CD1c-positive myeloid dendritic cell (primary cell): ENCODE results near the gene NEDD8.

Experiments
- DNase-seq: peaks from one replicate; pipeline ENCODE4 v3.0.0-alpha.2; 2016; ENCODE audit errors: extremely low spot score

Gene NEDD8

DNA sequence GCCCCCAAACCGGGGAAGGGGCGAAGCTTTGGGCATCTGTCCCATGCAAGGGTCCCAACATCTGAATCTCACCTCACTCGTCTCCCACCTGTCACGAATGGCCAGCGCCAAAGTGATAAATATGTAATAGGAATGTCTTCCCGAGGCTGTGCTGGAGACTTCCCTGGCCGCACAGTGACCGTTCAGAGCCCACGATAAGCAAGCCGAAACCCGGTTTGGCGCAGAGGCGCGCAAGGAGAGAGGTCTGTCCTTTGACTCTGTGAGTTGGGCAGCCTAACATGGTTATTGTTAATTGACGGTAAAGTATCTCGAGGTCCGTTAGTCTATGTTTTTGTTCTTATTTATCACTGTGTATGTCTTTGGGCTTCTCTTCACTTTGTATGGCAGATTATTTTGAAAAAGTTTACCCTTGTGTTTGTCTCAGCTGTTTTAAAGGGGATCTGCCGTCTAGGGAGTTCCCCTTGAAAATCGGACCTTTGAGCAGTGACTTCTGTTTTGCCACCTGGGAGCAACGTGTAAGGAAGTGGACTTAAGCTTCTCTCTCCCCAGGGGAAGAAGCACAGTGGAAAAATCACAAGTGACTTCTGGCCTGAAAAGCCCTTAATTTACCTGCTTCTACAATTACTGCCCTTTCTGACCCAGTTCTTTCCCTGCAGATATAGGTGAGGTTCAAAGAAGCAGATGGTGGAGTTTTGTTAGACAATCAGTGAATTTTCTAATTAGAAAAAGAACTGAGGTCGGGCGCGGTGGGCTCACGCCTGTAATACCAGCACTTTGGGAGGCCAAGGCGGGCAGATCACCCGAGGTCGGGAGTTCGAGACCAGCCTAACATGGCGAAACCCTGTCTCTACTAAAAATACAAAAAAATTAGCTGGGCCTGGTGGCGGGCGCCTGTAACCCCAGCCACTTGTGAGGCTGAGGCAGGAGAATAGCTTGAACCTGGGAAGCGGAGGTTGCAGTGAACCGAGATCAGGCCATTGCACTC, 35.8 kb downstream of the NEDD8 start:
- DNase-seq = peak; percentile 51

- DNase-seq = peak; percentile 88
Measured at GRCh38 chr14:24195186-24196070, 36.7 kb downstream of the NEDD8 start, which contains the start of gene TM9SF1. Gene TM9SF1 (minus strand): TSS chr14:24195441. CDS start chr14:24195019, 422 bp downstream.

GRCh38 chr14:24194873-24195185, 37.3 kb downstream of the NEDD8 start:
- DNase-seq = no peak

DNA sequence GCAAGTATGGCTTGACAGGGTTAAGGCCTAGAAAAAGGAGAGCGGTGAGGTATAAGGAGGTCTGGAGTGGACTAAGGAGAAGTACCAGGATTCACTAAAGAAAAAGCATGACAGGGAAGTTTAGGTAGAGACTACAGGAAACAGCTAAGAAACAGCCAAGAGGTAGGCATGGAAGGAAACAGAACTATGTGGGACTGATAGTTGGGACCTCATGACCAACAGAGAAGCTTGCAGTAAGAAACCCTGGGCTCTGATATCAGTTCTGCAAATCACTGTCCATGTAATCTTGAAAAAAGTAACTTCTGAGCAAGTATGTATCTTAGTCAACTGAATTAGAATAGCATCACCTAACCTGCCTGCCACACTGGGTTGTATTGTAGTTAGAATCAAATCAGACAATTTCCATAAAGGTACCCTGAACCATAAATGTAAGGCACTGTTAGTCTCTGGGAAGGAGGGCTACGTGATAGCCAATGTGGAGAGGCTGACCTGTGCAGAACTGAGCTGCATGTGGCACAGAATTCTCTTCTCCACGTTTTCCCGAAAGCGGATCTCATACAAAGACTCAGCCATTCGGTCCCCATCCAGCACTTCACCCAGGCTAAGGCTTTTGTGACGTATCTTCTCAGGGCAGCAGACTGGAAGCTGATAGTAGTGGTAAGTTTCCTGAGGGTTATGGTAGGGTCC, 37.8 kb downstream of the NEDD8 start:
- DNase-seq = peak; percentile 42

GRCh38 chr14:24192933-24193332, 39.2 kb downstream of the NEDD8 start:
- DNase-seq = no peak

GRCh38 chr14:24190416-24190815, 41.8 kb downstream of the NEDD8 start:
- no peak for DNase-seq

- DNase-seq = no peak
Measured at GRCh38 chr14:24189460-24189859, 42.7 kb downstream of the NEDD8 start.

GRCh38 chr14:24189059-24189375, 43.1 kb downstream of the NEDD8 start:
- DNase-seq = no peak

GRCh38 chr14:24188251-24189058, 43.7 kb downstream of the NEDD8 start, which contains the start of gene IPO4:
Gene IPO4 (minus strand): TSS chr14:24188816. CDS start chr14:24188787, 29 bp downstream.
- peak; percentile 98 for DNase-seq

GRCh38 chr14:24187539-24187915, 44.6 kb downstream of the NEDD8 start:
- no peak for DNase-seq

GRCh38 chr14:24186831-24187538, 45.2 kb downstream of the NEDD8 start:
- DNase-seq = no peak

- no peak for DNase-seq
Measured at GRCh38 chr14:24185741-24186140, 46.4 kb downstream of the NEDD8 start.

DNA sequence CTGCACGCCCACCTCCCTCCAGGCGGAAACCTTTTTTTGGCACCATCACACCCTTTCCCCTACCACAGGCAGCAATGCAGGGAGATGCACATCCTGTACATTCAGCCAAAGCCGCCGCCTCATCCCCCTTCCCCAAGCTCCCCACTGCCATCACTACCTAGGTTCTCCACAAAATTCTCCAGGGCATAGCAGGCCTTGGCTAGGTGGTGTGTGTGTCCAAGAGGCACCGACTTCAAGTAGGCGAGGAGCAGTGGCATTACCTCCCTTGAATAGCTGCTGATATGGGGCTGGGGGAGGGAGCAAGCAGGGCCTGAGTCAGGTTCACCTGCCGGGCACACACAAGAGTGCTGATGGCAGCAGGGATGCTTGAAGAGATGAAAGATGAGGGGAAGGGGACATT, 47.1 kb downstream of the NEDD8 start:
- no peak for DNase-seq

DNA sequence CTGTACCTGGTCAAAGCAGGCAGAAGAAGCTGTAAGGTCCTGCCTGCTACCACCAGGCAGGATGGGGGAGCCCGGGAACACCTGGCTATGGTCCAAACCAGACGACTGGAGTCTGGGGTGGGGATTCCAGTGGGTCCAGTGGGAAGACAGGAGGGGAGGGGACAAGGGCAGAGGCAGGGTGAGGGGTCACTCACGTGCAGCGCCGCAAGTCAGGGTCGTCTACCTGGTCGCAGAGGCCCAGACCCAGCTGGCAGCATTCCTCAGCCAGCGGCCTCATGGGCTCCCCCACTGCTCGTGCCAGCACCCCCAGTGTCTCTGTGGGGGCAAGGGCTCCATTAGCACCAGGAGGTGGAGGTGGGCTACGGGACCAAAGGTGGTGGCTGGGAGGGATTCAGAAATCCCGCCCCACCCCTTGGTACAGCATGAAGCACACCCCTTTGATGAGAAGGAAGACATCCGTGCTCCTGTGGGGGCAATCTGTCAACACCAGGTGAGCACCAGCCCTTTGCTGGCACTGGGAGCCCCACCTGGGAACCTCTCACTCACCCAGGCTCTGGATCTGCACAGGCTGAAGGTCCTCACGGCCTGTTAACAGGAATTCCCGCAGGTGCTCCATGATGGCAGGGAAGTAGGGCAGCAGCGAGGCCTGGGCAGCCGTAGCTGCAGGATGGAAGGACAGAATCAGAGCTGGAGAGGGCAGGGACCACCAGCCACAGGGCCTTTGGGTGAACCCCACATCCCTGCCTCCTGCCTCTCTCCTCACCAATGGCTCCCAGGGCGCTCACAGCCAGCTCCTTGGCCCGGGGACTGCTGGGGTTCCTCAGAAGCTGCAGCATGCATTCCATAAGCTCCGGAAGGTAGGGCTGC, 47.8 kb downstream of the NEDD8 start:
- no peak for DNase-seq

DNA sequence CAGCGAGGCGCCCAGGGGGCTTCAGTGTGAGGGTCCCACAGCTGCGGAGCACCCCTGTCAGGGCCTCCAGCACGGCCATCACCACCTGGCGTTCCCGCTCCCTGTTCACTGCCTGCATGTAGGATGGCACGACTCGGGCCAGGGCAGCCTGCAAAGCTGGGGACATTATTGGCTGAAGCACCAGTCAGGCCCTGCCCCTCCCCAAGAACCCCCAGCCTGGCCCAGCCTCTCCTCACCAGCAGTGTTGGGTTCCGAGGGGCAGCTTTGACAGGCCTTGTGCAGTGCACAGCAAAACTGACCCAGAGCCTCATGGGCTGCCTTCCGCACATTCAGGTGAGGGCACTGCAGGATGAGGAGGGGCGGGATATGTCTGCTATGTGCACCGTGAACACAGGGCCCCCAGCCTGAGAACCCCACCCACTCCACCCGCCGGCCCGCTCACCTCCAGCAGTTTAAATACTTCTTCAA, 49.1 kb downstream of the NEDD8 start:
- DNase-seq = no peak

DNA sequence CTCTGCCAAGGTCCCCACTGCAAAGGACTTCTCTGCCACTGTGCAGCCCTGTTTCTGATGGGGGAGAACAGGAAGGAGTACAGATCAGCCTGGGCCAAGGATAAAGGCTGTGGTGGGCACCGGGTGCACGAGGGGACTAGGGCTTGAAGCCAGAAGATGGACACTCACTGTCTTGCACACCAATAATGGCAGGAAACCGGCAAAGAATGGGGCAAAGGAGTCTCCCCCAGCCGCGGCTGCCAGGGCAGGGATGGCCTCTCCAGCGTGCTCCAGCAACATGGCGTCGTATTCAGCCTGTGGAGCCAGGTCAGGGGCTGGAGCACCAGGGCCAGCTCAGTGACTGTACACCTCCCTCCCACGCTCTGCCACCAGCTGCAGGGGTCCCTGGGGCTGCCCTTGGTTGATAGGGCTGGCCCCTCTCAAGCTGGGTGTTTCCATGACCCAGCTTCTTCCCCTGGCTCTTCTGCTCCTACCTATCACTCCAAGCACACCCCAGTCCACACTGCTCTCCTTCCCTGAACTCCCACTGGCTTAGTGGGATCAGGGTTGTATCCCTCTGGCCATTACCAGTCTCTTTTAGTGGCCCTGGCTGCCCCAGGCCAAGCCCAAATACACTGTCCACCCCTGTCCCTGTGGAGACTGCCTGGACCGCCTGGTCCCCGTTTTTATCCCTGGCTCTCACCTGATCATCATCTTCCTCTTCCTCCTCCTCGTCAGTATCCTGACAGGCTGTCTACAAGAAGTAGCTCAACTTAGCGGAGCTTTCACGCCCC, 49.9 kb downstream of the NEDD8 start:
- DNase-seq = no peak

DNA sequence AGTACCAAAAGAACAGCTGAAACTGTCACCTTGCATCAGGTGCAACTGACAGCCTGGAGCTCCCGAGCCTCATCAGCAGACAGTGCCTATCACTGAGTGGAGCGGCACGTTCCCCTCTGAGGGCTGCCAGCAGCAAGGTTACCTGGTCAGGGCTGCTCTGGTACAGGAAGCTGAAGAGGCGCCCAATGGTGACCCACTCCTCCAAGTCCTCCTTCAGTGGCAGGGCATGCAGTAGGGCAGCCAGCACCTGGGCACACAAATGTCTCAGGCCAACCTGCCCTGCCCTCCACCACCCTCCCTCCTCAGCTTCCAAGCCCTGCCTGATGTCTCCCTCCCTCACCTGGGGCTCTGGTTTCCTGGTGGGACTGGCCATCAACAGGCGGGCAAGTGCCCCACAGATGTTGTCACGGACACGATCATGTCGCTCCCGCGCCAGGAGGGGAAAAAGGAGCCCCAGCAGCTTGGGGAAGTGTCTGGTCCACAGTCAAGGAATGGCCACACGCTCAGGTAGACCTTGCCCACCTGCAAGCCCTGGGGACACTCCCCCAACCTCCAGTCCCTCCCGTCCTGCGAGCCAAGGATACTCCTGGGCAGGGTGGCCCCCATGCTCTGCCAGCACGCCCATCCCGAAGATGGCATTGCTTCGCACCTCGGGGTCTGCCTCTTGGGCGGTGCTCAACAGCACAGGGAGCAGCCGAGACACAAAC, 50.6 kb downstream of the NEDD8 start:
- DNase-seq = no peak
